Measurements from ENCODE around the gene OPRPN.

The OPRPN gene

GRCh38 chr4:70402762-70403161, 5.0 kb downstream of the OPRPN start:
- Histone ChIP-seq H3K36me3 (ENCODE audit: insufficient read depth, low read length) (no peaks in the 10 kb centered on the region), H3K9me3 (ENCODE audit: low read length) (no peaks in the 10 kb centered on the region), H3K4me1 (ENCODE audit: insufficient read depth, low read length) (no peaks in the 10 kb centered on the region), H3K27me3 (ENCODE audit: insufficient read depth, low read length) (no peaks in the 10 kb centered on the region), H2AFZ (ENCODE audit: low read depth, low read length) (no peak overlapping the region), H3K4me3 (ENCODE audit: low read length) (no peak overlapping the region)

GRCh38 chr4:70405765-70406164, 8.0 kb downstream of the OPRPN start:
- no peak overlapping the region for H2AFZ ChIP-seq (ENCODE audit: low read depth, low read length)
- no peaks in the 10 kb centered on the region for H3K36me3 ChIP-seq (ENCODE audit: insufficient read depth, low read length)
- no peaks in the 10 kb centered on the region for H3K27me3 ChIP-seq (ENCODE audit: insufficient read depth, low read length)
- no peaks in the 10 kb centered on the region for H3K9me3 ChIP-seq (ENCODE audit: low read length)
- H3K4me1 ChIP-seq (ENCODE audit: insufficient read depth, low read length): no peaks in the 10 kb centered on the region
- no peak overlapping the region for H3K4me3 ChIP-seq (ENCODE audit: low read length)

- H2AFZ ChIP-seq (ENCODE audit: low read depth, low read length): no peak overlapping the region
- no peaks in the 10 kb centered on the region for H3K36me3 ChIP-seq (ENCODE audit: insufficient read depth, low read length)
- H3K4me1 ChIP-seq (ENCODE audit: insufficient read depth, low read length): peaks cover 2% of the 10 kb centered on the region
- H3K27me3 ChIP-seq (ENCODE audit: insufficient read depth, low read length): no peaks in the 10 kb centered on the region
- H3K9me3 ChIP-seq (ENCODE audit: low read length): no peaks in the 10 kb centered on the region
- H3K4me3 ChIP-seq (ENCODE audit: low read length): no peak overlapping the region
These were observed 27.6 kb downstream of the OPRPN start for GRCh38 chr4:70425306-70425705.

- Histone ChIP-seq H3K4me3 (ENCODE audit: low read length) (no peak overlapping the region), H3K4me1 (ENCODE audit: insufficient read depth, low read length) (peaks cover 2% of the 10 kb centered on the region), H3K36me3 (ENCODE audit: insufficient read depth, low read length) (no peaks in the 10 kb centered on the region), H3K27me3 (ENCODE audit: insufficient read depth, low read length) (no peaks in the 10 kb centered on the region), H2AFZ (ENCODE audit: low read depth, low read length) (no peak overlapping the region), H3K9me3 (ENCODE audit: low read length) (no peaks in the 10 kb centered on the region)
These were observed 29.0 kb downstream of the OPRPN start for GRCh38 chr4:70426789-70427188.

GRCh38 chr4:70437197-70437596, 39.5 kb downstream of the OPRPN start:
- Histone ChIP-seq H3K4me3 (ENCODE audit: low read length) (no peak overlapping the region), H3K27me3 (ENCODE audit: insufficient read depth, low read length) (peaks cover 3% of the 10 kb centered on the region), H3K9me3 (ENCODE audit: low read length) (no peaks in the 10 kb centered on the region), H3K4me1 (ENCODE audit: insufficient read depth, low read length) (no peaks in the 10 kb centered on the region), H3K36me3 (ENCODE audit: insufficient read depth, low read length) (no peaks in the 10 kb centered on the region), H2AFZ (ENCODE audit: low read depth, low read length) (no peak overlapping the region)

- H3K4me1 ChIP-seq (ENCODE audit: insufficient read depth, low read length): no peaks in the 10 kb centered on the region
- H3K9me3 ChIP-seq (ENCODE audit: low read length): no peaks in the 10 kb centered on the region
These were observed 44.7 kb downstream of the OPRPN start for GRCh38 chr4:70442474-70442873.

GRCh38 chr4:70443329-70443728, 45.6 kb downstream of the OPRPN start:
- Histone ChIP-seq H3K9me3 (ENCODE audit: low read length) (no peaks in the 10 kb centered on the region), H3K27me3 (ENCODE audit: insufficient read depth, low read length) (peaks cover 3% of the 10 kb centered on the region), H2AFZ (ENCODE audit: low read depth, low read length) (no peak overlapping the region), H3K4me1 (ENCODE audit: insufficient read depth, low read length) (no peaks in the 10 kb centered on the region), H3K4me3 (ENCODE audit: low read length) (no peak overlapping the region), H3K36me3 (ENCODE audit: insufficient read depth, low read length) (no peaks in the 10 kb centered on the region)

More at GRCh38 chr4:70442474-70442873, 44.7 kb downstream of the OPRPN start:
- H3K36me3 ChIP-seq (ENCODE audit: insufficient read depth, low read length): no peaks in the 10 kb centered on the region
- peaks cover 3% of the 10 kb centered on the region for H3K27me3 ChIP-seq (ENCODE audit: insufficient read depth, low read length)
- no peak overlapping the region for H3K4me3 ChIP-seq (ENCODE audit: low read length)
- H2AFZ ChIP-seq (ENCODE audit: low read depth, low read length): no peak overlapping the region

- no peak overlapping the region for H3K4me3 ChIP-seq (ENCODE audit: low read length)
- no peaks in the 10 kb centered on the region for H3K36me3 ChIP-seq (ENCODE audit: insufficient read depth, low read length)
- no peak overlapping the region for H2AFZ ChIP-seq (ENCODE audit: low read depth, low read length)
- no peaks in the 10 kb centered on the region for H3K9me3 ChIP-seq (ENCODE audit: low read length)
- no peaks in the 10 kb centered on the region for H3K4me1 ChIP-seq (ENCODE audit: insufficient read depth, low read length)
- H3K27me3 ChIP-seq (ENCODE audit: insufficient read depth, low read length): no peaks in the 10 kb centered on the region
These were observed 51.5 kb downstream of the OPRPN start for GRCh38 chr4:70449220-70449619.

GRCh38 chr4:70452946-70453345, 55.2 kb downstream of the OPRPN start:
- no peaks in the 10 kb centered on the region for H3K27me3 ChIP-seq (ENCODE audit: insufficient read depth, low read length)
- H2AFZ ChIP-seq (ENCODE audit: low read depth, low read length): no peak overlapping the region
- no peak overlapping the region for H3K4me3 ChIP-seq (ENCODE audit: low read length)
- H3K36me3 ChIP-seq (ENCODE audit: insufficient read depth, low read length): no peaks in the 10 kb centered on the region
- H3K4me1 ChIP-seq (ENCODE audit: insufficient read depth, low read length): no peaks in the 10 kb centered on the region
- no peaks in the 10 kb centered on the region for H3K9me3 ChIP-seq (ENCODE audit: low read length)

Data from neuron (in vitro differentiated cells).